K562 (cell line): ENCODE data around the gene EEF1AKMT4. TPM values are rescaled to one million over a fixed set of nuclear protein-coding genes. Genes with fewer than 3 reads are reported as not detected.

ENCODE experiments used
- BRD9 ChIP-seq: fragments of 450-650 bp; IDR thresholded peaks from 2 replicates; pipeline ENCODE4 v1.6.1; 2018; ENCODE audit warnings: low read depth; ENCODE audit not compliant: partially characterized antibody
- FUS ChIP-seq: fragments of 200-400 bp; formaldehyde crosslinking; optimal IDR thresholded peaks from 2 replicates; pipeline ENCODE3; 2017; ENCODE audit warnings: low read depth, low read length
- HDGF ChIP-seq: fragments of 450-650 bp; IDR thresholded peaks from 2 replicates; pipeline ENCODE4 v1.6.1; 2016
- JUNB ChIP-seq: fragments of 450-650 bp; formaldehyde crosslinking; conservative IDR thresholded peaks from 2 replicates; pipeline ENCODE4 v1.4.0; 2020; ENCODE audit warnings: mild to moderate bottlenecking
- KDM1A ChIP-seq, 2 experiments: fragments of 450-650 bp; IDR thresholded peaks; 2 replicates each; pipeline ENCODE4 v1.6.1; 2016; ENCODE audit warnings: mild to moderate bottlenecking in 2 of 2
- NFRKB ChIP-seq: fragments of 450-650 bp; IDR thresholded peaks from 2 replicates; pipeline ENCODE4 v1.6.1; 2016; ENCODE audit warnings: low read depth
- POLR3G ChIP-seq: IDR thresholded peaks from 2 replicates; pipeline ENCODE4 v1.6.1; 2011; ENCODE audit not compliant: insufficient read length, insufficient replicate concordance; ENCODE audit errors: extremely low read depth
- PRPF4 ChIP-seq: fragments of 200-400 bp; formaldehyde crosslinking; IDR thresholded peaks from one replicate; pipeline ENCODE4 v1.6.1; 2017; ENCODE audit warnings: low read length, low read depth, mild to moderate bottlenecking; ENCODE audit not compliant: insufficient read depth, poor library complexity, severe bottlenecking
- RB1 ChIP-seq: fragments of 450-650 bp; IDR thresholded peaks from 2 replicates; pipeline ENCODE4 v1.6.1; 2017; ENCODE audit warnings: low read depth, mild to moderate bottlenecking
- TEAD1 ChIP-seq, 2 experiments: fragments of 450-650 bp in 1 of 2; sonication (generic) in 1 of 2; formaldehyde crosslinking; IDR thresholded peaks; 2 replicates each; pipeline versions ENCODE4 v1.4.0 to v1.8.0; 2020 to 2022; ENCODE audit warnings: mild to moderate bottlenecking in 2 of 2, missing genetic modification reagents in 1 of 2
- polyA plus RNA-seq, 8 experiments: library from polyadenylated mRNA; depleted of rRNA in 4 of 8; stranded (reverse) in 5 of 8; unstranded in 3 of 8; fragments of >200 nt; fragmentation: Nextera tagmentation in 2 of 8; fragmentation: Illumina TruSeq in 1 of 8; extraction: Ambion mirVana in 2 of 8; extraction: Trizol in 1 of 8; gene quantifications; 2 replicates each; pipeline versions ENCODE4 v1.2.1 to v1.2.3, GENCODE V29; 2011 to 2014; ENCODE audit warnings: inconsistent platforms in 1 of 8, missing spikeins in 1 of 8
- total RNA-seq, 7 experiments: library from RNA; depleted of rRNA in 6 of 7; stranded (reverse); fragments of >200 nt in 6 of 7; fragmentation: Illumina TruSeq in 2 of 7; extraction: Trizol in 2 of 7; gene quantifications; 2 replicates each; pipeline versions ENCODE4 v1.2.1 to v1.2.3, GENCODE V29; 2011 to 2021; ENCODE audit warnings: low replicate concordance in 1 of 7
- TF ChIP-seq, protein P1 (sequence below): fragments of 250-450 bp; sonication (Bioruptor Pico); IDR thresholded peaks from 2 replicates; pipeline ENCODE4 v1.5.0; 2022; ENCODE audit warnings: mild to moderate bottlenecking
- TF ChIP-seq, protein P2 (sequence below), 2 experiments: fragments of 250-450 bp in 1 of 2; fragments of 450-650 bp in 1 of 2; sonication (Bioruptor Pico) in 1 of 2; IDR thresholded peaks; 2 replicates each; pipeline versions ENCODE4 v1.6.1 to v1.8.0; 2016 to 2021; ENCODE audit warnings: mild to moderate bottlenecking in 2 of 2, moderate library complexity in 2 of 2, missing compliant biosample characterization in 1 of 2, missing genetic modification characterization in 1 of 2
- TF ChIP-seq, protein P3 (sequence below): fragments of 250-450 bp; sonication (Bioruptor Pico); IDR thresholded peaks from 2 replicates; pipeline ENCODE4 v1.4.0; 2020
- TF ChIP-seq, protein P4 (sequence below): fragments of 200-800 bp; sonication (Bioruptor generic); IDR thresholded peaks from 2 replicates; pipeline ENCODE4 v1.6.1; 2017; ENCODE audit warnings: missing genetic modification characterization, missing compliant biosample characterization
- TF ChIP-seq, protein P5 (sequence below): sonication (generic); IDR thresholded peaks from 2 replicates; pipeline ENCODE4 v1.6.1; 2016

Gene EEF1AKMT4
- total and polyA plus RNA-seq, 9 of the 15 experiments (the other 6 are each of a cell fraction or from before 2014, with no cell fraction given) = 10.3 to 49.4 (median 18.9) TPM

DNA sequence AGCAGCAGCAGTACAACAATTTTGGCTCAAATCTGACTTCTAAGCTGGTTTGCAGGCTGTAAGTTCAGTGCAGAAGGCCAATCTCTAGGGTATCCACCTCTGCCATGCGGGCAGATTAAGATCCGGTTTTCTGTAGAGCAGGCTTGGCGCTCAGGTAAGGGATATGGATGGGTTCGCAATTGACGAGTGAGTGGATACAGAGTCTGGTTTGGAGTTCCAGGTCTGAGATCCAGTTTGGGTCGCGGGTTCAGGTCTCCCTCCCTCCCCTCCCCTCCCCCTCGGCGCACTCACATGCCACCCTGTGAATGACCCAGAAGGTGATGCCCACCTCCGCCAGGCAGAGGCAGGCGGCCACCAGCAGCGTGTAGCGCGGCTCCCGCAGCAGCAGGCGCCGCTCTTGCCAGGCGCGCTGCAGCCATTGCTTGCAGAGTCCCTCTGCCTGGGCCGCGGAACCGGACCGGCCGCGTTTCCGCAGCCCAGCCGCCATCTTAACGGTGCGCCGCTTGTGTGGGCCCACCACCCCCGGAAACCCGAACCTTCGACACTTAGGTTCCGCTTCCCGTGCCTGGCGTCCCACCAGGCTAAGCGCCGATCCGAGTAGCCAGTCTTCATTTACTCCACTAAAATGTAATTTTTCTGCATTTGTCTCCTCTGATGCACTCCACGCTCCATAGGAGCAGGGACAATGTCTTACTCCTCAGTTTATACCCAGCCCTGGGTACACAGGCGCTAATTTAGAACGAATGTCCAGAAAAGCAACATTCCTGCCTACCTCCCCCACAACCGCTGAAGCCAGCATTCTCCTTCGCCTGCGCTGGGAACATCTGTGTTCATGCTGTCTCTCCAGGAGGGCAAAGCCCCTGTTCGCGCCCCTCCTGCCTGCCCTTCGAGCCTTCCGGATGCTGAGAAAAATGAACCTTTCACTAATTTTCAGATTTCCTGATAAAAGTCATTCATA lies 739 bp upstream of the EEF1AKMT4 start, which contains the start of gene ALG3 (continued):
- TF ChIP-seq JUNB (CRISPR knock-in tag) (no peak), NFRKB (peak; percentile 94), RB1 (peak; percentile 97), FUS (peak; percentile 35), BRD9 (no peak), TEAD1 (CRISPR knock-in tag; IDR thresholded peaks at IDR 0.05) (peak; percentile 35 to 41; a peak in 1 of 4 replicates), PRPF4 (peak; percentile 35), HDGF (no peak), KDM1A (IDR thresholded peaks at IDR 0.05) (peak in 1 of 2 experiments; percentile 84; a peak in 2 of 4 replicates), POLR3G (no peak)
- TF ChIP-seq, protein P1, sequence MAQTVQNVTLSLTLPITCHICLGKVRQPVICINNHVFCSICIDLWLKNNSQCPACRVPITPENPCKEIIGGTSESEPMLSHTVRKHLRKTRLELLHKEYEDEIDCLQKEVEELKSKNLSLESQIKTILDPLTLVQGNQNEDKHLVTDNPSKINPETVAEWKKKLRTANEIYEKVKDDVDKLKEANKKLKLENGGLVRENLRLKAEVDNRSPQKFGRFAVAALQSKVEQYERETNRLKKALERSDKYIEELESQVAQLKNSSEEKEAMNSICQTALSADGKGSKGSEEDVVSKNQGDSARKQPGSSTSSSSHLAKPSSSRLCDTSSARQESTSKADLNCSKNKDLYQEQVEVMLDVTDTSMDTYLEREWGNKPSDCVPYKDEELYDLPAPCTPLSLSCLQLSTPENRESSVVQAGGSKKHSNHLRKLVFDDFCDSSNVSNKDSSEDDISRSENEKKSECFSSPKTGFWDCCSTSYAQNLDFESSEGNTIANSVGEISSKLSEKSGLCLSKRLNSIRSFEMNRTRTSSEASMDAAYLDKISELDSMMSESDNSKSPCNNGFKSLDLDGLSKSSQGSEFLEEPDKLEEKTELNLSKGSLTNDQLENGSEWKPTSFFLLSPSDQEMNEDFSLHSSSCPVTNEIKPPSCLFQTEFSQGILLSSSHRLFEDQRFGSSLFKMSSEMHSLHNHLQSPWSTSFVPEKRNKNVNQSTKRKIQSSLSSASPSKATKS (CRISPR knock-in tag) = no peak
- TF ChIP-seq, protein P2, sequence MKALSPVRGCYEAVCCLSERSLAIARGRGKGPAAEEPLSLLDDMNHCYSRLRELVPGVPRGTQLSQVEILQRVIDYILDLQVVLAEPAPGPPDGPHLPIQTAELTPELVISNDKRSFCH (CRISPR knock-in tag; IDR thresholded peaks at IDR 0.05) = no peak
- TF ChIP-seq, protein P2 (tag; IDR thresholded peaks at IDR 0.05) = peak; percentile 60; the same call in 1 of the 2 replicates
- TF ChIP-seq, protein P3, sequence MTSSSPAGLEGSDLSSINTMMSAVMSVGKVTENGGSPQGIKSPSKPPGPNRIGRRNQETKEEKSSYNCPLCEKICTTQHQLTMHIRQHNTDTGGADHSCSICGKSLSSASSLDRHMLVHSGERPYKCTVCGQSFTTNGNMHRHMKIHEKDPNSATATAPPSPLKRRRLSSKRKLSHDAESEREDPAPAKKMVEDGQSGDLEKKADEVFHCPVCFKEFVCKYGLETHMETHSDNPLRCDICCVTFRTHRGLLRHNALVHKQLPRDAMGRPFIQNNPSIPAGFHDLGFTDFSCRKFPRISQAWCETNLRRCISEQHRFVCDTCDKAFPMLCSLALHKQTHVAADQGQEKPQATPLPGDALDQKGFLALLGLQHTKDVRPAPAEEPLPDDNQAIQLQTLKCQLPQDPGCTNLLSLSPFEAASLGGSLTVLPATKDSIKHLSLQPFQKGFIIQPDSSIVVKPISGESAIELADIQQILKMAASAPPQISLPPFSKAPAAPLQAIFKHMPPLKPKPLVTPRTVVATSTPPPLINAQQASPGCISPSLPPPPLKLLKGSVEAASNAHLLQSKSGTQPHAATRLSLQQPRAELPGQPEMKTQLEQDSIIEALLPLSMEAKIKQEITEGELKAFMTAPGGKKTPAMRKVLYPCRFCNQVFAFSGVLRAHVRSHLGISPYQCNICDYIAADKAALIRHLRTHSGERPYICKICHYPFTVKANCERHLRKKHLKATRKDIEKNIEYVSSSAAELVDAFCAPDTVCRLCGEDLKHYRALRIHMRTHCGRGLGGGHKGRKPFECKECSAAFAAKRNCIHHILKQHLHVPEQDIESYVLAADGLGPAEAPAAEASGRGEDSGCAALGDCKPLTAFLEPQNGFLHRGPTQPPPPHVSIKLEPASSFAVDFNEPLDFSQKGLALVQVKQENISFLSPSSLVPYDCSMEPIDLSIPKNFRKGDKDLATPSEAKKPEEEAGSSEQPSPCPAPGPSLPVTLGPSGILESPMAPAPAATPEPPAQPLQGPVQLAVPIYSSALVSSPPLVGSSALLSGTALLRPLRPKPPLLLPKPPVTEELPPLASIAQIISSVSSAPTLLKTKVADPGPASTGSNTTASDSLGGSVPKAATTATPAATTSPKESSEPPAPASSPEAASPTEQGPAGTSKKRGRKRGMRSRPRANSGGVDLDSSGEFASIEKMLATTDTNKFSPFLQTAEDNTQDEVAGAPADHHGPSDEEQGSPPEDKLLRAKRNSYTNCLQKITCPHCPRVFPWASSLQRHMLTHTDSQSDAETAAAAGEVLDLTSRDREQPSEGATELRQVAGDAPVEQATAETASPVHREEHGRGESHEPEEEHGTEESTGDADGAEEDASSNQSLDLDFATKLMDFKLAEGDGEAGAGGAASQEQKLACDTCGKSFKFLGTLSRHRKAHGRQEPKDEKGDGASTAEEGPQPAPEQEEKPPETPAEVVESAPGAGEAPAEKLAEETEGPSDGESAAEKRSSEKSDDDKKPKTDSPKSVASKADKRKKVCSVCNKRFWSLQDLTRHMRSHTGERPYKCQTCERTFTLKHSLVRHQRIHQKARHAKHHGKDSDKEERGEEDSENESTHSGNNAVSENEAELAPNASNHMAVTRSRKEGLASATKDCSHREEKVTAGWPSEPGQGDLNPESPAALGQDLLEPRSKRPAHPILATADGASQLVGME (CRISPR knock-in tag) = 0 out of 2 replicates have a peak, but pooled peaks have one; percentile 76
- TF ChIP-seq, protein P4, sequence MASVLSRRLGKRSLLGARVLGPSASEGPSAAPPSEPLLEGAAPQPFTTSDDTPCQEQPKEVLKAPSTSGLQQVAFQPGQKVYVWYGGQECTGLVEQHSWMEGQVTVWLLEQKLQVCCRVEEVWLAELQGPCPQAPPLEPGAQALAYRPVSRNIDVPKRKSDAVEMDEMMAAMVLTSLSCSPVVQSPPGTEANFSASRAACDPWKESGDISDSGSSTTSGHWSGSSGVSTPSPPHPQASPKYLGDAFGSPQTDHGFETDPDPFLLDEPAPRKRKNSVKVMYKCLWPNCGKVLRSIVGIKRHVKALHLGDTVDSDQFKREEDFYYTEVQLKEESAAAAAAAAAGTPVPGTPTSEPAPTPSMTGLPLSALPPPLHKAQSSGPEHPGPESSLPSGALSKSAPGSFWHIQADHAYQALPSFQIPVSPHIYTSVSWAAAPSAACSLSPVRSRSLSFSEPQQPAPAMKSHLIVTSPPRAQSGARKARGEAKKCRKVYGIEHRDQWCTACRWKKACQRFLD (CRISPR knock-in tag) = 0 out of 2 replicates have a peak, but pooled peaks have one; percentile 58
- TF ChIP-seq, protein P5, sequence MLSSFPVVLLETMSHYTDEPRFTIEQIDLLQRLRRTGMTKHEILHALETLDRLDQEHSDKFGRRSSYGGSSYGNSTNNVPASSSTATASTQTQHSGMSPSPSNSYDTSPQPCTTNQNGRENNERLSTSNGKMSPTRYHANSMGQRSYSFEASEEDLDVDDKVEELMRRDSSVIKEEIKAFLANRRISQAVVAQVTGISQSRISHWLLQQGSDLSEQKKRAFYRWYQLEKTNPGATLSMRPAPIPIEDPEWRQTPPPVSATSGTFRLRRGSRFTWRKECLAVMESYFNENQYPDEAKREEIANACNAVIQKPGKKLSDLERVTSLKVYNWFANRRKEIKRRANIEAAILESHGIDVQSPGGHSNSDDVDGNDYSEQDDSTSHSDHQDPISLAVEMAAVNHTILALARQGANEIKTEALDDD = no peak
